ENCODE measurements around the gene TOX2. TPM values are rescaled to one million over a fixed set of nuclear protein-coding genes. Genes with fewer than 3 reads are reported as not detected.

Gene TOX2
- total RNA-seq, 1 experiment from 2014 or later = 2.7 TPM

- BruUV-seq (replicated peaks) = no TSS peak
- H3K9me3 Mint-ChIP-seq (ENCODE audit: unreplicated experiment) = no peaks in the 10 kb centered on the region
- TF ChIP-seq CTCF (IDR thresholded peaks at IDR 0.05; ENCODE audit: unreplicated experiment) = no peak
- no peak overlapping the region for H3K4me3 Mint-ChIP-seq (ENCODE audit: unreplicated experiment)
- ChIA-PET POLR2A (interaction anchor here (1.0 kb wide), 2 partner anchors 8 to 76 kb away, joined by 4 read pairs; no protein-coding TSS in a partner anchor), CTCF (interaction anchor here (1.2 to 1.4 kb wide), 2 partner anchors 15 to 21 kb away, joined by 3 to 4 read pairs; no protein-coding TSS in a partner anchor)
- DNase-seq (ENCODE audit: unreplicated experiment) = no peak
- H3K36me3 Mint-ChIP-seq (ENCODE audit: insufficient read depth, unreplicated experiment) = no peaks in the 10 kb centered on the region
- no peaks in the 10 kb centered on the region for H3K27me3 Mint-ChIP-seq (ENCODE audit: insufficient read depth, unreplicated experiment)
- H3K27ac Mint-ChIP-seq (ENCODE audit: low read depth, unreplicated experiment) = no peak overlapping the region
- intact Hi-C loops (cut with micrococcal nuclease) = no loop called here
- H3K4me1 Mint-ChIP-seq (ENCODE audit: insufficient read depth, unreplicated experiment) = peaks cover 8% of the 10 kb centered on the region
Observed at GRCh38 chr20:44014807-44015732, 100.4 kb downstream of the TOX2 start.

GRCh38 chr20:44015733-44016103, 101.1 kb downstream of the TOX2 start:
- DNase-seq (ENCODE audit: unreplicated experiment) = no peak
- no peak for TF ChIP-seq CTCF (IDR thresholded peaks at IDR 0.05; ENCODE audit: unreplicated experiment)
- Mint-ChIP-seq H3K27me3 (ENCODE audit: insufficient read depth, unreplicated experiment) (no peaks in the 10 kb centered on the region), H3K27ac (ENCODE audit: low read depth, unreplicated experiment) (no peak overlapping the region), H3K4me3 (ENCODE audit: unreplicated experiment) (no peak overlapping the region), H3K36me3 (ENCODE audit: insufficient read depth, unreplicated experiment) (no peaks in the 10 kb centered on the region), H3K4me1 (ENCODE audit: insufficient read depth, unreplicated experiment) (peaks cover 8% of the 10 kb centered on the region), H3K9me3 (ENCODE audit: unreplicated experiment) (no peaks in the 10 kb centered on the region)
- no TSS peak for BruUV-seq (replicated peaks)
- CTCF ChIA-PET = no interaction called here
- POLR2A ChIA-PET = no interaction called here
- intact Hi-C loops (cut with micrococcal nuclease) = no loop called here

GRCh38 chr20:44016525-44016924, 101.9 kb downstream of the TOX2 start:
- BruUV-seq (replicated peaks) = no TSS peak
- Mint-ChIP-seq H3K27ac (ENCODE audit: low read depth, unreplicated experiment) (no peak overlapping the region), H3K4me1 (ENCODE audit: insufficient read depth, unreplicated experiment) (peaks cover 8% of the 10 kb centered on the region), H3K4me3 (ENCODE audit: unreplicated experiment) (no peak overlapping the region), H3K9me3 (ENCODE audit: unreplicated experiment) (no peaks in the 10 kb centered on the region), H3K36me3 (ENCODE audit: insufficient read depth, unreplicated experiment) (no peaks in the 10 kb centered on the region), H3K27me3 (ENCODE audit: insufficient read depth, unreplicated experiment) (no peaks in the 10 kb centered on the region)
- DNase-seq (ENCODE audit: unreplicated experiment) = no peak
- ChIA-PET POLR2A (no interaction called here), CTCF (no interaction called here)
- TF ChIP-seq CTCF (IDR thresholded peaks at IDR 0.05; ENCODE audit: unreplicated experiment) = no peak
- intact Hi-C loops (cut with micrococcal nuclease) = no loop called here

GRCh38 chr20:44017211-44017610, 102.6 kb downstream of the TOX2 start:
- Mint-ChIP-seq H3K27me3 (ENCODE audit: insufficient read depth, unreplicated experiment) (no peaks in the 10 kb centered on the region), H3K36me3 (ENCODE audit: insufficient read depth, unreplicated experiment) (no peaks in the 10 kb centered on the region), H3K4me1 (ENCODE audit: insufficient read depth, unreplicated experiment) (peaks cover 8% of the 10 kb centered on the region), H3K27ac (ENCODE audit: low read depth, unreplicated experiment) (no peak overlapping the region), H3K4me3 (ENCODE audit: unreplicated experiment) (no peak overlapping the region), H3K9me3 (ENCODE audit: unreplicated experiment) (no peaks in the 10 kb centered on the region)
- CTCF ChIA-PET = interaction anchor here (0.6 kb wide), 1 partner anchor 251 kb away, joined by 3 read pairs; no protein-coding TSS in a partner anchor
- POLR2A ChIA-PET = interaction anchor here (1.2 to 1.3 kb wide), 2 partner anchors 39 to 172 kb away, joined by 3 read pairs; no protein-coding TSS in a partner anchor
- intact Hi-C loops (cut with micrococcal nuclease) = no loop called here
- BruUV-seq (replicated peaks) = no TSS peak
- TF ChIP-seq CTCF (IDR thresholded peaks at IDR 0.05; ENCODE audit: unreplicated experiment) = no peak
- DNase-seq (ENCODE audit: unreplicated experiment) = no peak
